ENCODE measurements around the gene CFAP46. TPM values are rescaled to one million over a fixed set of nuclear protein-coding genes. Genes with fewer than 3 reads are reported as not detected.

Gene CFAP46
- total and polyA plus RNA-seq, 10 of the 15 experiments (the other 5 are each of a cell fraction or from before 2014, with no cell fraction given): 0.01 to 0.18 (median 0.03) TPM; not detected in 7

GRCh38 chr10:132865171-132865631, 77.2 kb downstream of the CFAP46 start (continued):
- TF ChIP-seq MTA2 (IDR thresholded peaks at IDR 0.05; ENCODE audit: low read depth): no peak
- no peak for TF ChIP-seq CHD1 (IDR thresholded peaks at IDR 0.05; ENCODE audit: low read depth, low read length)

- no TSS peak for BruUV-seq (replicated peaks)
- TF ChIP-seq ASH2L (IDR thresholded peaks at IDR 0.05; ENCODE audit: borderline replicate concordance, low read depth): no peak
- no peak for TF ChIP-seq E2F8 (IDR thresholded peaks at IDR 0.05; ENCODE audit: low read depth, partially characterized antibody)
- TF ChIP-seq MYB (IDR thresholded peaks at IDR 0.05; ENCODE audit: borderline replicate concordance, low read depth, low read length): no peak
- TF ChIP-seq KLF5 (IDR thresholded peaks at IDR 0.05; ENCODE audit: partially characterized antibody): no peak
- no peak for TF ChIP-seq POLR2AphosphoS2 (IDR thresholded peaks at IDR 0.05; ENCODE audit: low read depth, low read length)
- TF ChIP-seq IRF4 (IDR thresholded peaks at IDR 0.05; ENCODE audit: low read depth, low read length): no peak
- no peak for TF ChIP-seq GATAD2B (conservative IDR thresholded peaks at IDR 0.05; ENCODE audit: low read depth)
- TF ChIP-seq KDM1A (IDR thresholded peaks at IDR 0.05; ENCODE audit: borderline replicate concordance): no peak
- no peak for TF ChIP-seq HSF1 (IDR thresholded peaks at IDR 0.05; ENCODE audit: low read depth, low read length)
- no peak for TF ChIP-seq FOS (IDR thresholded peaks at IDR 0.05; ENCODE audit: borderline replicate concordance, extremely low read depth, insufficient read length)
- no peak for TF ChIP-seq NFIC (IDR thresholded peaks at IDR 0.05; ENCODE audit: low read depth, low read length)
- no peak for TF ChIP-seq E2F4 (IDR thresholded peaks at IDR 0.05; ENCODE audit: low read depth, low read length)
- no peak for TF ChIP-seq MTA3 (IDR thresholded peaks at IDR 0.05; ENCODE audit: borderline replicate concordance, low read length)
- no peak for TF ChIP-seq SP1 (IDR thresholded peaks at IDR 0.05; ENCODE audit: low read depth, low read length)
- no peak for TF ChIP-seq IKZF1 (conservative IDR thresholded peaks at IDR 0.05)
- no peak for TF ChIP-seq SMC3 (IDR thresholded peaks at IDR 0.05; ENCODE audit: borderline replicate concordance, low read length)
Measured at GRCh38 chr10:132862485-132863420, 79.6 kb downstream of the CFAP46 start.

More at GRCh38 chr10:132862485-132863420, 79.6 kb downstream of the CFAP46 start:
- DNase-seq (ENCODE audit: low read depth, low spot score) (no peak), ATAC-seq (no peak), FAIRE-seq (no peak)
- H3K4me2 ChIP-seq (ENCODE audit: control insufficient read depth, insufficient read depth): no peak overlapping the region
- no peaks in the 10 kb centered on the region for H3K79me2 ChIP-seq (ENCODE audit: control insufficient read depth, insufficient read depth, low read length)
- H3K27me3 ChIP-seq (replicated peaks in 1 of 2; ENCODE audit: control insufficient read depth in 2 of 2, insufficient read depth in 2 of 2, low read length in 1 of 2): no peaks in the 10 kb centered on the region
- intact Hi-C loops (cut with micrococcal nuclease; ENCODE audit: unreplicated experiment): no loop called here
- 17% methylated on average over 24 of the region's 34 CpGs for WGBS (ENCODE audit: insufficient coverage, insufficient replicate concordance, low lambda C conversion rate, missing lambda C conversion rate)
- SMC1A ChIA-PET (ENCODE audit: uncharacterized antibody, unreplicated experiment): no interaction called here
- CTCF ChIA-PET: interaction anchor here (0.6 kb wide), 1 partner anchor 751 kb away, joined by 3 read pairs; no protein-coding TSS in a partner anchor
- RAD21 ChIA-PET (ENCODE audit: unreplicated experiment): no interaction called here
- no peak overlapping the region for H3K27ac ChIP-seq (ENCODE audit: control insufficient read depth, insufficient read depth)
- no peaks in the 10 kb centered on the region for H3K9me3 ChIP-seq (replicated peaks; ENCODE audit: control insufficient read depth, insufficient read depth, low read length)
- in situ Hi-C loops (cut with MboI): no loop called here
- H4K20me1 ChIP-seq (ENCODE audit: control insufficient read depth, insufficient read depth): no peaks in the 10 kb centered on the region
- no peaks in the 10 kb centered on the region for H3K36me3 ChIP-seq (ENCODE audit: control insufficient read depth in 2 of 2, insufficient read depth in 2 of 2, low read length in 1 of 2)
- no peak overlapping the region for H3K4me3 ChIP-seq
- no peaks in the 10 kb centered on the region for H3K4me1 ChIP-seq (ENCODE audit: control insufficient read depth, insufficient read depth, low read length)
- no peak overlapping the region; the same call in 1 of the 2 replicates for H2AFZ ChIP-seq (ENCODE audit: control insufficient read depth, low read depth, low read length)
- no peak overlapping the region for H3K9ac ChIP-seq (ENCODE audit: control insufficient read depth, insufficient read depth, low read length)
- POLR2A ChIA-PET: no interaction called here
